ENCODE data around the gene MTHFSD. TPM values are rescaled to one million over a fixed set of nuclear protein-coding genes. Genes with fewer than 3 reads are reported as not detected.

The MTHFSD gene
- total and polyA plus RNA-seq, 2 of the 8 experiments (the other 6 are each of a cell fraction or from before 2014, with no cell fraction given) = 7.1 to 9.8 TPM

- no peaks in the 10 kb centered on the region for H3K27me3 ChIP-seq (replicated peaks in 1 of 4; ENCODE audit: control insufficient read depth in 3 of 4, extremely low read depth in 1 of 4, insufficient read depth in 3 of 4, low read length in 3 of 4)
- H3K36me3 ChIP-seq (ENCODE audit: control insufficient read depth in 2 of 4, insufficient read depth in 4 of 4, low read length in 3 of 4) = peaks cover 0 to 5% (median 3%) of the 10 kb centered on the region in 4 experiments; a peak in 5 of 8 replicates
- no peak overlapping the region for H4K91ac ChIP-seq (replicated peaks; ENCODE audit: insufficient read length, low read length)
- no peak overlapping the region for H4K8ac ChIP-seq (ENCODE audit: extremely low read depth, insufficient read depth, low read length)
- no peak overlapping the region for H3K18ac ChIP-seq (ENCODE audit: extremely low read depth, low read length)
- H3K4ac ChIP-seq (replicated peaks; ENCODE audit: insufficient read length, low read depth, low read length) = no peak overlapping the region
- FAIRE-seq (no peak), DNase-seq (ENCODE audit: low read depth in 1 of 2, low spot score in 2 of 2) (no peak)
- no peak overlapping the region for H3K9ac ChIP-seq (replicated peaks in 1 of 4; ENCODE audit: extremely low read depth in 1 of 4, low read depth in 3 of 4, low read length in 3 of 4)
- no peak overlapping the region for H4K5ac ChIP-seq (ENCODE audit: insufficient read length, low read depth, low read length)
- H2BK15ac ChIP-seq (ENCODE audit: low read length) = no peak overlapping the region
- H3K4me2 ChIP-seq (ENCODE audit: insufficient read depth in 1 of 2, low read depth in 2 of 2, low read length in 2 of 2) = no peak overlapping the region
- no peaks in the 10 kb centered on the region for H3K79me2 ChIP-seq (ENCODE audit: control insufficient read depth in 1 of 2, insufficient read depth in 2 of 2, low read length in 2 of 2)
- CTCF ChIA-PET (ENCODE audit: partially characterized antibody) = interaction anchor here (1.0 to 1.7 kb wide), 3 partner anchors 10 to 24 kb away, joined by 3 to 4 read pairs (median 4); no protein-coding TSS in a partner anchor
- H2BK12ac ChIP-seq (ENCODE audit: low read depth, low read length) = no peak overlapping the region
- H2BK20ac ChIP-seq (ENCODE audit: low read length) = no peak overlapping the region
- POLR2A ChIA-PET (ENCODE audit: partially characterized antibody) = no interaction called here
- no peaks in the 10 kb centered on the region for H3K79me1 ChIP-seq (ENCODE audit: low read depth, low read length)
- H2AFZ ChIP-seq (ENCODE audit: low read length) = no peak overlapping the region
- 81% methylated on average over 6 of the region's 6 CpGs; no CpG with 5 or more reads in 1 of the 2 experiments for WGBS, 2 experiments (ENCODE audit: extremely low coverage in 1 of 2, insufficient coverage in 1 of 2, insufficient read length in 1 of 2, insufficient replicate concordance in 2 of 2, low coverage in 1 of 2, low lambda C conversion rate in 2 of 2, missing lambda C conversion rate in 1 of 2)
- no peak overlapping the region for H3K23ac ChIP-seq (ENCODE audit: insufficient read length)
- no peak for TF ChIP-seq POLR2A (IDR thresholded peaks at IDR 0.05; ENCODE audit: control extremely low read depth in 1 of 2, low read depth in 2 of 2, low read length in 2 of 2)
- TF ChIP-seq, protein P1, sequence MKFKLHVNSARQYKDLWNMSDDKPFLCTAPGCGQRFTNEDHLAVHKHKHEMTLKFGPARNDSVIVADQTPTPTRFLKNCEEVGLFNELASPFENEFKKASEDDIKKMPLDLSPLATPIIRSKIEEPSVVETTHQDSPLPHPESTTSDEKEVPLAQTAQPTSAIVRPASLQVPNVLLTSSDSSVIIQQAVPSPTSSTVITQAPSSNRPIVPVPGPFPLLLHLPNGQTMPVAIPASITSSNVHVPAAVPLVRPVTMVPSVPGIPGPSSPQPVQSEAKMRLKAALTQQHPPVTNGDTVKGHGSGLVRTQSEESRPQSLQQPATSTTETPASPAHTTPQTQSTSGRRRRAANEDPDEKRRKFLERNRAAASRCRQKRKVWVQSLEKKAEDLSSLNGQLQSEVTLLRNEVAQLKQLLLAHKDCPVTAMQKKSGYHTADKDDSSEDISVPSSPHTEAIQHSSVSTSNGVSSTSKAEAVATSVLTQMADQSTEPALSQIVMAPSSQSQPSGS (IDR thresholded peaks at IDR 0.05; ENCODE audit: low read length) = no peak
- no peak for TF ChIP-seq RNF2 (IDR thresholded peaks at IDR 0.05; ENCODE audit: borderline replicate concordance, low read depth, low read length, missing control alignments, poor library complexity, severe bottlenecking)
- TF ChIP-seq, protein P2, sequence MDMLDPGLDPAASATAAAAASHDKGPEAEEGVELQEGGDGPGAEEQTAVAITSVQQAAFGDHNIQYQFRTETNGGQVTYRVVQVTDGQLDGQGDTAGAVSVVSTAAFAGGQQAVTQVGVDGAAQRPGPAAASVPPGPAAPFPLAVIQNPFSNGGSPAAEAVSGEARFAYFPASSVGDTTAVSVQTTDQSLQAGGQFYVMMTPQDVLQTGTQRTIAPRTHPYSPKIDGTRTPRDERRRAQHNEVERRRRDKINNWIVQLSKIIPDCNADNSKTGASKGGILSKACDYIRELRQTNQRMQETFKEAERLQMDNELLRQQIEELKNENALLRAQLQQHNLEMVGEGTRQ (IDR thresholded peaks at IDR 0.05; ENCODE audit: low read length) = no peak
- TF ChIP-seq RAD21 (IDR thresholded peaks at IDR 0.05 in 1 of 2, conservative IDR thresholded peaks at IDR 0.05 in 1 of 2; ENCODE audit: low read depth in 2 of 2, low read length in 2 of 2) = no peak
- no peak for TF ChIP-seq TEAD4 (IDR thresholded peaks at IDR 0.05; ENCODE audit: low read depth, low read length)
- TF ChIP-seq TAF1 (IDR thresholded peaks at IDR 0.05; ENCODE audit: low read depth, low read length) = no peak
- no peak for TF ChIP-seq CHD1 (IDR thresholded peaks at IDR 0.05; ENCODE audit: low read depth, low read length)
- TF ChIP-seq E2F6 (IDR thresholded peaks at IDR 0.05) = no peak
- H3K4me3 ChIP-seq (ENCODE audit: extremely low read depth in 1 of 4, insufficient read depth in 2 of 4, low read depth in 3 of 4, low read length in 4 of 4) = no peak overlapping the region
- no peak overlapping the region for H3K56ac ChIP-seq (replicated peaks; ENCODE audit: insufficient read length, low read depth, low read length)
- H3K27ac ChIP-seq (ENCODE audit: low read depth, low read length) = no peak overlapping the region
- H3K9me3 ChIP-seq (ENCODE audit: insufficient read depth in 2 of 2, low read depth in 1 of 2, low read length in 1 of 2) = no peaks in the 10 kb centered on the region
- H2AK5ac ChIP-seq (ENCODE audit: low read depth, low read length) = no peak overlapping the region
- peaks cover 0 to 2% of the 10 kb centered on the region in 2 experiments for H4K20me1 ChIP-seq (replicated peaks in 1 of 2; ENCODE audit: control insufficient read depth in 1 of 2, insufficient read depth in 2 of 2, low read length in 2 of 2)
- no peak overlapping the region for H2BK5ac ChIP-seq (ENCODE audit: low read depth, low read length)
- no peaks in the 10 kb centered on the region for H3K23me2 ChIP-seq (ENCODE audit: low read depth, low read length)
- no peaks in the 10 kb centered on the region for H3K4me1 ChIP-seq (replicated peaks in 1 of 4; ENCODE audit: control insufficient read depth in 3 of 4, insufficient read depth in 4 of 4, low read length in 3 of 4)
- H3K14ac ChIP-seq (ENCODE audit: insufficient read length) = no peak overlapping the region
- H2BK120ac ChIP-seq (replicated peaks; ENCODE audit: low read depth, low read length) = no peak overlapping the region
Measured at GRCh38 chr16:86540894-86541293, 14.1 kb downstream of the MTHFSD start.

Measured in H1 (cell line).